GM21723 (cell line): ENCODE results near the gene PIN4.
"Not testable (repeated sequence)": the region's sequence is repeated elsewhere in the genome, so short reads cannot be mapped to it uniquely, and the experiment has no call there.

Source experiments
- ATAC-seq: cut with Tn5 transposase; IDR thresholded peaks from one replicate; pipeline ENCODE4 v1.9.1; 2021; ENCODE audit warnings: mild to moderate bottlenecking, moderate library complexity; ENCODE audit not compliant: unreplicated experiment

The PIN4 gene

GRCh38 chrX:72181178-72182125 is at the start of gene PIN4:
Gene PIN4, plus strand, starts transcription at chrX:72181757. Its CDS starts 29 bp downstream, at chrX:72181786.
- peak; percentile 97 for ATAC-seq

GRCh38 chrX:72132456-72132855 is 49.1 kb upstream of the PIN4 start:
- ATAC-seq = no peak

- no peak for ATAC-seq
These were observed 47.6 kb upstream of the PIN4 start for GRCh38 chrX:72133851-72134546.

- no peak for ATAC-seq
These were observed 43.6 kb upstream of the PIN4 start for GRCh38 chrX:72137846-72138495.

GRCh38 chrX:72139538-72139937 is 42.0 kb upstream of the PIN4 start:
- no peak for ATAC-seq

- peak; percentile 66 for ATAC-seq
These were observed 40.1 kb upstream of the PIN4 start for GRCh38 chrX:72141372-72142004.

GRCh38 chrX:72142094-72142793 is 39.3 kb upstream of the PIN4 start:
- ATAC-seq = no peak

GRCh38 chrX:72142794-72143608 is 38.6 kb upstream of the PIN4 start:
- no peak for ATAC-seq

- ATAC-seq = no peak
These were observed 38.0 kb upstream of the PIN4 start for GRCh38 chrX:72143609-72143907.

GRCh38 chrX:72145181-72145580 is 36.4 kb upstream of the PIN4 start:
- ATAC-seq = no peak

- no peak for ATAC-seq
These were observed 35.0 kb upstream of the PIN4 start for GRCh38 chrX:72146527-72146926.

- ATAC-seq = no peak
These were observed 22.8 kb upstream of the PIN4 start for GRCh38 chrX:72158773-72159172.

- ATAC-seq = no peak
These were observed 21.8 kb upstream of the PIN4 start for GRCh38 chrX:72159769-72160168.

- no peak for ATAC-seq
These were observed 16.0 kb upstream of the PIN4 start for GRCh38 chrX:72165551-72165950.

GRCh38 chrX:72169008-72169728 is 12.4 kb upstream of the PIN4 start:
- no peak for ATAC-seq

GRCh38 chrX:72176289-72176688 is 5.3 kb upstream of the PIN4 start:
- not testable (repeated sequence) for ATAC-seq

GRCh38 chrX:72176981-72177380 is 4.6 kb upstream of the PIN4 start:
- ATAC-seq = no peak

GRCh38 chrX:72180539-72180938 is 1.0 kb upstream of the PIN4 start:
- no peak for ATAC-seq

- no peak for ATAC-seq
These were observed 1.4 kb downstream of the PIN4 start for GRCh38 chrX:72182924-72183323.
